ENCODE results near the gene DGKQ.

The DGKQ gene

DNA sequence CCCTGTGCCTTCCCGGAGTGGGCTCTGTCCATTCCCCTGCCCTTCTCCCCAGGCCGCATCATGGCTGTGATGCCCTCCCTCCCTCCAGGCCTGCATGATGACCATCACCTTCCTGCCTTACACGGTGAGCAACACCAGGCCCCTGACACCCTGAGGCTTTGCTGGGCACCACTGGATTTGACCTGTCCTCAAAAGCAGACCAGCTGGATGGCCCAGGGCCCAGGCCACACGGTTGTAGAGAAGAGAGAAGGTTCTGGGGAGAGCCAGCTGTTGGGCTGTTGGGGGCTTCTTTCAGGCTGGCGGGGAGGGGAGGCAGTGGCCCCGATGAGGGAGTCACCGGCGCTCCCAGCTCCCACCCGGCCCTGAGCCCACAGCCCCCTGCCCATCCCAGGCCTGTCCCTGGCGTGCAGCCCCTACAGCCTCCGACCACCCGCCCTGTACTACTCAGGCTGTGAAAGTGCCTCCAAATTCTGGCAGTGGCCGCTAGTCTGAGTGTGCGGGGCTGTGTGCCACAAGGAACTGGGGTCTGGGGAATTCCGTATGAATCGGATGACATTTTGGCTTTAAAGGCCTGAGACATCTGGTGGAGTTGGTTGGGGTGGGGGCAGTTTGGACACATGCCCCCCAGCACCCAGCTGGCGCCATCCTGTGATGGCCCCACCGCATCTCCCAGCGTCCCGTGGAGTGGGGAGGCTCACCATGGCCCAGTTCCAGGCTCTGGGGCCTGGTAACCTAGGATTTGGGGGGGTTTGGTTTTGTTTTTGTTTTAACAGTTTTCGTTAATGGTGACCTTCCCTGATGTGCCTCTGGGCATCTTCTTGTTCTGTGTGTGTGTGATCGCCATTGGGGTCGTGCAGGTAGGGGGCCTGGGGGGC is 21.5 kb downstream of the DGKQ start:
- TF ChIP-seq, protein P1, sequence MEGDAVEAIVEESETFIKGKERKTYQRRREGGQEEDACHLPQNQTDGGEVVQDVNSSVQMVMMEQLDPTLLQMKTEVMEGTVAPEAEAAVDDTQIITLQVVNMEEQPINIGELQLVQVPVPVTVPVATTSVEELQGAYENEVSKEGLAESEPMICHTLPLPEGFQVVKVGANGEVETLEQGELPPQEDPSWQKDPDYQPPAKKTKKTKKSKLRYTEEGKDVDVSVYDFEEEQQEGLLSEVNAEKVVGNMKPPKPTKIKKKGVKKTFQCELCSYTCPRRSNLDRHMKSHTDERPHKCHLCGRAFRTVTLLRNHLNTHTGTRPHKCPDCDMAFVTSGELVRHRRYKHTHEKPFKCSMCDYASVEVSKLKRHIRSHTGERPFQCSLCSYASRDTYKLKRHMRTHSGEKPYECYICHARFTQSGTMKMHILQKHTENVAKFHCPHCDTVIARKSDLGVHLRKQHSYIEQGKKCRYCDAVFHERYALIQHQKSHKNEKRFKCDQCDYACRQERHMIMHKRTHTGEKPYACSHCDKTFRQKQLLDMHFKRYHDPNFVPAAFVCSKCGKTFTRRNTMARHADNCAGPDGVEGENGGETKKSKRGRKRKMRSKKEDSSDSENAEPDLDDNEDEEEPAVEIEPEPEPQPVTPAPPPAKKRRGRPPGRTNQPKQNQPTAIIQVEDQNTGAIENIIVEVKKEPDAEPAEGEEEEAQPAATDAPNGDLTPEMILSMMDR (IDR thresholded peaks at IDR 0.05; ENCODE audit: insufficient read depth, low read length, poor library complexity, severe bottlenecking): no peak

DNA sequence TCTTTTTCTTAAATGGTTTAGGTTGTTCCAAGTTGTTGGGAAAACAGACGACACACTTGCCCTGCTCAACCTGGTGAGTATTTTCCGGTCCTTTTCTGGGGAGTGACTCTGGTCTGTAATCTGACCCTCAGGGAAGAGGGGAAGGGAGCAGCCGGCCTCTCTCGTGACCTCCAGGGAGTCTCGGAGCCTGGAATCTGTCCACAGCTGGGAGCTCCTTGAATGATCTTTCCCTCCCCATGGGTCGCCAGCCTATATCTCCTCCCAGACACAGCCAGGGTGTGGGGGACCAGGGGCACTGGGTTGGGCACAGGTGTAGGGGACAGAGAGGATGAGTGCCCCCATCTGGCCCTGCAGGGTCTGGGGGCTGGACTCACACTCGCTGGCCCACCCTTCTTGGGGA is 22.2 kb downstream of the DGKQ start:
- no peak overlapping the region for H3K9ac ChIP-seq (ENCODE audit: low read length)
- no peaks in the 10 kb centered on the region for H3F3A ChIP-seq (ENCODE audit: insufficient read depth)
- H2AFZ ChIP-seq (ENCODE audit: low read depth, low read length, severe bottlenecking): no peak overlapping the region
- H3K4me3 ChIP-seq (ENCODE audit: insufficient read depth, low read length, poor library complexity, severe bottlenecking): no peak overlapping the region
- no peaks in the 10 kb centered on the region for H3K27me3 ChIP-seq (ENCODE audit: low read length)
- H3K4me2 ChIP-seq (ENCODE audit: low read depth, low read length, poor library complexity, severe bottlenecking): no peak overlapping the region
- H3K36me3 ChIP-seq (ENCODE audit: low read length): no peaks in the 10 kb centered on the region
- H3K27ac ChIP-seq (ENCODE audit: low read depth, low read length): no peak overlapping the region
- TF ChIP-seq, protein P1 (IDR thresholded peaks at IDR 0.05; ENCODE audit: insufficient read depth, low read length, poor library complexity, severe bottlenecking): no peak
- TF ChIP-seq EZH2phosphoT487 (conservative IDR thresholded peaks at IDR 0.05; ENCODE audit: low read length): no peak
- no peaks in the 10 kb centered on the region for H3K79me2 ChIP-seq (ENCODE audit: insufficient read depth, low read length)
- H4K20me1 ChIP-seq (ENCODE audit: low read depth, low read length): no peaks in the 10 kb centered on the region
- no peaks in the 10 kb centered on the region for H3K9me3 ChIP-seq (ENCODE audit: insufficient read depth, low read length)
- H3K9me2 ChIP-seq (replicated peaks; ENCODE audit: insufficient read depth, low read length): no peaks in the 10 kb centered on the region

More for the DNA sequence above, 21.5 kb downstream of the DGKQ start:
- Histone ChIP-seq H3K9me3 (ENCODE audit: insufficient read depth, low read length) (no peaks in the 10 kb centered on the region), H3K4me3 (ENCODE audit: insufficient read depth, low read length, poor library complexity, severe bottlenecking) (no peak overlapping the region), H2AFZ (ENCODE audit: low read depth, low read length, severe bottlenecking) (no peak overlapping the region), H4K20me1 (ENCODE audit: low read depth, low read length) (no peaks in the 10 kb centered on the region), H3K9ac (ENCODE audit: low read length) (no peak overlapping the region), H3F3A (ENCODE audit: insufficient read depth) (no peaks in the 10 kb centered on the region), H3K4me2 (ENCODE audit: low read depth, low read length, poor library complexity, severe bottlenecking) (no peak overlapping the region), H3K27ac (ENCODE audit: low read depth, low read length) (no peak overlapping the region), H3K9me2 (replicated peaks; ENCODE audit: insufficient read depth, low read length) (no peaks in the 10 kb centered on the region), H3K27me3 (ENCODE audit: low read length) (no peaks in the 10 kb centered on the region), H3K36me3 (ENCODE audit: low read length) (no peaks in the 10 kb centered on the region), H3K79me2 (ENCODE audit: insufficient read depth, low read length) (no peaks in the 10 kb centered on the region)

DNA sequence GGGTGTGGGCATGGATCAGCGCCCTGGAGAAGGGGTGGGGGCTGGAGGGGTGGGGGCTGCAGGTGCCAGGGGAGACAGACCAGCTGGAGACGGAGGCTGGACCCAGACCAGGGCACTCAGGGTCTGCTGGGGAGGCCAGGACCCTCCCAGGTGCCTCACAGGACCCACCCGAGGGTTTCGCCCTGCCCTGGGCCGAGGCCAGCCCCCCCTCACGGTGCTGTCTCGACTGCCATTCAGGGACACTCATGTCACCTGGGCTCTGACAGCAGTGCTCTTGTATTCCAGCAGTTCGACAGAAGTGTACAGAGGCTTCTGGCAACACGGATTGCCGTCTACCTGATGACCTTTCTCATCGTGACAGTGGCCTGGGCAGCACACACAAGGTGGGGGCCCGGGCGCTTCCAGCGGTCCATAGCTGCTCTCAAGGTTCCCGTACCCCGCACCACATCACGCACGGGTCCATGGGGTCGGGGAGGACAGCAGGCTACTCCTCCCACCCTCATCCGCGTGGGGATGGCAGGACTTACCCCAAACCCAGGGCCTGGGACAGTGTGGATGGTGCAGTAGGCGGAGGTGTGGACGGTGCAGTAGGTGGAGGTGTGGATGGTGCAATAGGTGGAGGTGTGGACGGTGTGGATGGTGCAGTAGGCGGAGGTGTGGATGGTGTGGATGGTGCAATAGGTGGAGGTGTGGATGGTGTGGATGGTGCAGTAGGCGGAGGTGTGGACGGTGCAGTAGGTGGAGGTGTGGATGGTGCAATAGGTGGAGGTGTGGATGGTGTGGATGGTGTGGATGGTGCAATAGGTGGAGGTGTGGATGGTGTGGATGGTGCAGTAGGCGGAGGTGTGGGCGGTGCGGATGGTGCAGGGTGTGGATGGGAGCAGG is 23.0 kb downstream of the DGKQ start:
- no peak overlapping the region for H2AFZ ChIP-seq (ENCODE audit: low read depth, low read length, severe bottlenecking)
- no peak overlapping the region for H3K4me3 ChIP-seq (ENCODE audit: insufficient read depth, low read length, poor library complexity, severe bottlenecking)
- no peaks in the 10 kb centered on the region for H3F3A ChIP-seq (ENCODE audit: insufficient read depth)
- TF ChIP-seq EZH2phosphoT487 (conservative IDR thresholded peaks at IDR 0.05; ENCODE audit: low read length): no peak
- TF ChIP-seq, protein P1 (IDR thresholded peaks at IDR 0.05; ENCODE audit: insufficient read depth, low read length, poor library complexity, severe bottlenecking): no peak
- H3K27ac ChIP-seq (ENCODE audit: low read depth, low read length): no peak overlapping the region
- H3K9ac ChIP-seq (ENCODE audit: low read length): no peak overlapping the region
- no peaks in the 10 kb centered on the region for H3K27me3 ChIP-seq (ENCODE audit: low read length)
- no peaks in the 10 kb centered on the region for H3K79me2 ChIP-seq (ENCODE audit: insufficient read depth, low read length)
- no peak overlapping the region for H3K4me2 ChIP-seq (ENCODE audit: low read depth, low read length, poor library complexity, severe bottlenecking)
- no peaks in the 10 kb centered on the region for H3K36me3 ChIP-seq (ENCODE audit: low read length)
- H3K9me2 ChIP-seq (replicated peaks; ENCODE audit: insufficient read depth, low read length): no peaks in the 10 kb centered on the region
- no peaks in the 10 kb centered on the region for H3K9me3 ChIP-seq (ENCODE audit: insufficient read depth, low read length)
- H4K20me1 ChIP-seq (ENCODE audit: low read depth, low read length): no peaks in the 10 kb centered on the region

All from SU-DHL-6 (cell line).